Stomach smooth muscle (tissue), 2 donors: Measurements from ENCODE around the gene CCL26.
A peak's percentile ranks its signal among the peaks of the same experiment; 100 is the strongest.
"Not testable (repeated sequence)": the region's sequence is repeated elsewhere in the genome, so short reads cannot be mapped to it uniquely, and the experiment has no call there.

Experiments
- H3K27ac ChIP-seq: one replicate; pipeline ENCODE4 v1.7.0; 2013; ENCODE audit warnings: mild to moderate bottlenecking, low read length, inconsistent platforms
- H3K27me3 ChIP-seq, 2 donors: one replicate each; pipeline ENCODE4 v1.7.0; 2013; ENCODE audit warnings: low read length in 2 of 2; ENCODE audit not compliant: insufficient read depth in 2 of 2, control insufficient read depth in 1 of 2
- H3K36me3 ChIP-seq, 2 donors: one replicate each; pipeline ENCODE4 v1.7.0; 2013; ENCODE audit warnings: low read length in 2 of 2; ENCODE audit not compliant: control insufficient read depth in 2 of 2, insufficient read depth in 2 of 2
- H3K4me1 ChIP-seq: one replicate; pipeline ENCODE4 v1.7.0; 2013; ENCODE audit warnings: low read length; ENCODE audit not compliant: control insufficient read depth, insufficient read depth
- H3K4me3 ChIP-seq, 2 donors: one replicate each; pipeline ENCODE4 v1.7.0; 2013; ENCODE audit warnings: low read length in 2 of 2
- H3K9ac ChIP-seq, 2 donors: one replicate each; pipeline ENCODE4 v1.7.0; 2013; ENCODE audit warnings: low read length in 2 of 2, mild to moderate bottlenecking in 1 of 2
- H3K9me3 ChIP-seq, 2 donors: one replicate each; pipeline ENCODE4 v1.7.0; 2013; ENCODE audit warnings: low read length in 2 of 2; ENCODE audit not compliant: control insufficient read depth in 2 of 2
- donor health status: healthy.
- donor health status: Pancreatic carcinoma.

Gene CCL26

DNA sequence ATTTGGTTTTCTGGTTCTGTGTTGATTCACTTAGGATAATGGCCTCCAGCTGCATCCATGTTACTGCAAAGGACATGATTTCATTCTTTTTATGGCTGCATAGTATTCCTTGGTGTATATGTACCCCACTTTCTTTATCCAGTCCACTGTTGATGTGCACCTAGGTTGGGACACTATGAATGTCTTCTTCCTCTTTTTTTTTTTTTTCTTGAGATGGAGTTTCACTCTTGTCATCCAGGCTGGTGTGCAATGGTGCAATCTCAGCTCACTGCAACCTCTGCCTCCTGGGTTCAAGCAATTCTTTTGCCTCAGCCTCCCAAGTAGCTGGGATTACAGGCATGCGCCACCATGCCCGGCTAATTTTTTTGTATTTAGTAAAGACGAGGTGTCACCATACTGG is 10.2 kb downstream of the CCL26 start:
- H3K27me3 ChIP-seq, H3K4me1 ChIP-seq, H3K9ac ChIP-seq, H3K4me3 ChIP-seq, H3K27ac ChIP-seq, H3K9me3 ChIP-seq, H3K36me3 ChIP-seq: not testable (repeated sequence)

DNA sequence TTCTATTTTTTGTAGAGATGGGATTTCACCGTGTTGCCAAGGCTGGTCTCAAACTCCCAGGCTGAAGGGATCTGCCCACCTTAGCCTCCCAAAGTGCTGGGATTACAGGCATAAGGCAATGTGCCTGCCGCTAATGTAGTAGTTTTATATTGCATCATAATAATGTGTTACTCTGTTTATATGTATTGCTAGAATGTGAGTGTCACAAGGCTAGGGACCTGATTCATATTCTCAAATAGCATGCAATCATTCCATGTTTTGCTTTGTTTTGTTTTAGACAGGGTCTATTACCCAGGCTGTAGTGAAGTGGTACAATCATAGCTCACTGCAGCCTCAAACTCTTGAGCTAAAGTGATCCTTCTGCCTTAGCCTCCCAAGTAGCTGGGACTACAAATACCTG is 13.5 kb downstream of the CCL26 start:
- Histone ChIP-seq H3K27ac (no peak overlapping the region), H3K9me3 (no peaks in the 10 kb centered on the region), H3K9ac (no peak overlapping the region), H3K27me3 (no peaks in the 10 kb centered on the region), H3K4me1 (no peaks in the 10 kb centered on the region), H3K4me3 (no peak overlapping the region), H3K36me3 (no peaks in the 10 kb centered on the region)

DNA sequence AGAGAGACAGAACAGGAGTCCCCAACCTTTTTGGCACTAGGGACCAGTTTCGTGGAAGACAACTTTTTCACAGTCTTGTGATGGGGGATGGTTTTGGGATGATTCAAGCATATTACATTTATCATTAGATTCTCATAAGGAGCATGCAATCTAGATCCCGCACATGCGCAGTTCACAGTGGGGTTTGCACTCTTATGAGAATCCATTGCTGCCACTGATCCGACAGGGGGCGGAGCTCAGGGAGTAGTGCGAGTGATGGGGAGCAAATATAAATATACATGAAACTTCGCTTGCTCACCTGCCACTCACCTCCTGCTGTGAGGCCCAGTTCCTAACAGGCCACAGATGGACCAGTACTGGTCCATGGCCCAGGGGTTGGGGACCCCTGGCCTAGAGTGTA is 14.2 kb downstream of the CCL26 start:
- Histone ChIP-seq H3K27me3 (no peaks in the 10 kb centered on the region), H3K27ac (no peak overlapping the region), H3K9me3 (no peaks in the 10 kb centered on the region), H3K36me3 (no peaks in the 10 kb centered on the region), H3K9ac (no peak overlapping the region), H3K4me1 (no peaks in the 10 kb centered on the region), H3K4me3 (no peak overlapping the region)

DNA sequence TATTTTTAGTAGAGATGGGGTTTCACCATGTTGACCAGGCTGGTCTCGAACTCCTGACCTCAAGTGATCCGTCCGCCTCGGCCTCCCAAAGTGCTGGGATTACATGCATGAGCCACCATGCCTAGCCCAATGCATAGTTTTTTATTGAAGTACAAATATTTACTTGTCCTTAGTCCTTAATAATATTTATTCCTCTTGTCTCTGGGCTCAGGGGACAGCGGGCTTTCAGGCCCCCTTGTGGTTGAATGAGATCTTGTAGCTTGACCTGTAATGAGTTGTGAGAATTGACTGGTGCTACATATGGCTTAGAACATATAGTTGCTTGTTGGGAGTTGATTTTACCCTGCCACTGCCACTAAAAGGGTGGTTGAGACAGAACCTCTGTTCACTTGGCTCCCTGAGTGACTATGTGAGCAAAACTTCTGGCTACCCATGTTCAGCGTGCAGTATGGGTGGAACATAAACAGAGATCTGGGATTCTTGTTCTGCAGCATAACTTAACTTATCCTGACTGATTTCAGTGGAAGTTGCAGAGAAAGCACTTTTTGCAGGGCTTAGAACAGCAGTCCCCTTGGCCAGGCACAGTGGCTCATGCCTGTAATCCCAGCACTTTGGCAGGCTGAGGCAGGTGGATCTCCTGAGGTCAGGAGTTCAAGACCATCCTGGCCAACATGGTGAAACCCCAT is 14.9 kb downstream of the CCL26 start:
- no peaks in the 10 kb centered on the region for H3K27me3 ChIP-seq
- H3K9me3 ChIP-seq: no peaks in the 10 kb centered on the region
- no peak overlapping the region for H3K9ac ChIP-seq
- no peak overlapping the region for H3K4me3 ChIP-seq
- no peak overlapping the region for H3K27ac ChIP-seq
- H3K36me3 ChIP-seq: no peaks in the 10 kb centered on the region
- H3K4me1 ChIP-seq: no peaks in the 10 kb centered on the region

DNA sequence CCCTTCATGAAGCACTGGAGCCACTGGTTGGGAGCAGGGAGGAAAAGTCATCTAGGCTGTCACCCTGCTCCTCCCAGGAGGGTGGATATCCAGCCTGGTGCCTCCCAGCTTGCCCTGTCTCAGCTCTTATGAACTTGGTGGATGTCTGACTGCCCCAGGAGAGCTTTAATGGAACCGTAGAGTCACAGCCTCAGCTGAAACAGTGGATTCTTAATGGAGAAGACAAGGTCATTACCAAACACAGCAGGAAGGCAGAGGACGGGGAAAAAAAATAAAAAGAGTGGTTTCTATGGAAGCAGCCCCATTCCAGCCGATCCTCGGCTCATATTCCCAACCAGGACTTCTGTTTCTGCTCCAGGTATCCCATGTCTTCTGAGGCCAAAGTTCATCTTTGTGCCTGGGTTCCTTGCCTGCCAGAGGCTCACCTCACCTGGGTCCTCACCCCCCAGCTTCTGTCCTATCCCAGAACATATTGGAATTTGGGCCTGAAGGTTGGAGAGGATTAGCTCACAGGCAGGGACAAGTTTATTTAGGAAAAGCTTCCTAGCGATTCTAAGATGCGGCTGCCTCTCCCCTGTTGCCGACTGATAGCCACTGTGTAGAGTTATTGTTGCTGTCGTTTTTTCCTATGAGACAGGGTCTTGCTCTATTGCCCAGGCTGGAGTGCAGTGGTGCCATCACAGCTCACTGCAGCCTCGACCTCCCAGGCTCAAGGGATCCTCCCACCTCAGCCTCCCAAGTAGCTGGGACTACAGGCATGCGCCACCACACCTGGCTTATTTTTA is 15.6 kb downstream of the CCL26 start:
- H3K4me3 ChIP-seq: no peak overlapping the region
- H3K27me3 ChIP-seq: no peaks in the 10 kb centered on the region
- H3K9me3 ChIP-seq: no peaks in the 10 kb centered on the region
- H3K9ac ChIP-seq: no peak overlapping the region
- H3K27ac ChIP-seq: no peak overlapping the region
- H3K4me1 ChIP-seq: no peaks in the 10 kb centered on the region
- H3K36me3 ChIP-seq: no peaks in the 10 kb centered on the region

DNA sequence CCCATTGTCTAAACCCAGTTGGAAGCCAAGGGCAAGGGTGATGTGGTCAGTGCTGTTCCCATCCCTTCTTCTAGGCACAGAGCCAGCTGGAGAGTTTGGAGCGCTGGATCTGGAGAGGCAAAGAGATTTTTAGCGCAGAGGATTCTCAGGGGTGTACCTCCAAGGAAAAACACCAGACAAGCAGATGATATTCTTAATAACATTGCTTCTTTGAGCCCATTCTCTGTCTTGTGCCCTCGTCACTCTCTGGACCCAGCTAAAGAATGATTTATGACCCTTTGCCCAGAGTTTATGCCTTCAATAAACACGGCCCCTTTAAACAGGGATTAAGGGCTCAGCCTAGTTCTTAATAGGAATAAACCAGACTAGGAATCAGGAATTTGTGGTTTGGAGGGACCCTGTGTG is 28.6 kb downstream of the CCL26 start:
- Histone ChIP-seq H3K36me3 (no peaks in the 10 kb centered on the region), H3K4me3 (no peak overlapping the region), H3K27me3 (no peaks in the 10 kb centered on the region), H3K27ac (no peak overlapping the region), H3K9me3 (no peaks in the 10 kb centered on the region), H3K9ac (no peak overlapping the region), H3K4me1 (peaks cover 5% of the 10 kb centered on the region)

DNA sequence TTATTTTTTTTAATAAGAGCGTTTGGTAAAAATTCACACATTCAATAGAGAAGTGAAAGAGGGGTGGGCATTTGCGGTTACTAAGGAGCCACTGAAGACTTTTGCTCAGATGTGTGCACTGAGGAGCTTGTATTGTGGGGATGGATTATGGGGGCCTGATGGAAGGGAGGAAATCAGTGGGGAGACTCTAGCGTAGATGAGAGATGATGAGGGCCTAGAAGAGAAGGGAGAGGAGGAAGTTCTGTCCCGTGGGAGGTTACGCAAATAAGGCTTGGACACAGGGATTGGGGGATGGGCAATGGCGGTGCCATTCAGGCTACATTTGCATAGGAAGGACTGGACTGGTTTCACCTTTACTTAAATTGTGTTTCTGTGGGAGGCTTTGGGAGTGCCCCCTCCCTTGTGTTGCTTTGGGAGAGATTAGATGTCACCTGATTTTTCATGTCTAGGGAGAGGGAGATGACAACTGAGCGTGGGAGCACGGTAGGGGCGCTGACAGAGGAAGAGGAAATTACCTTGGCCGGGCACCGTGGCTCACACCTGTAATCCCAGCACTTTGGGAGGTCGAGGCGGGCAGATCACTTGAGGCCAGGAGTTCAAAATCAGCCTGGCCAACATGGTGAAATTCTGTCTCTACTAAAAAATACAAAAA is 31.0 kb downstream of the CCL26 start:
- no peak overlapping the region for H3K4me3 ChIP-seq
- H3K9me3 ChIP-seq: no peaks in the 10 kb centered on the region
- no peak overlapping the region for H3K27ac ChIP-seq
- no peaks in the 10 kb centered on the region for H3K27me3 ChIP-seq
- no peak overlapping the region for H3K9ac ChIP-seq
- H3K4me1 ChIP-seq: peaks cover 14% of the 10 kb centered on the region
- H3K36me3 ChIP-seq: no peaks in the 10 kb centered on the region

DNA sequence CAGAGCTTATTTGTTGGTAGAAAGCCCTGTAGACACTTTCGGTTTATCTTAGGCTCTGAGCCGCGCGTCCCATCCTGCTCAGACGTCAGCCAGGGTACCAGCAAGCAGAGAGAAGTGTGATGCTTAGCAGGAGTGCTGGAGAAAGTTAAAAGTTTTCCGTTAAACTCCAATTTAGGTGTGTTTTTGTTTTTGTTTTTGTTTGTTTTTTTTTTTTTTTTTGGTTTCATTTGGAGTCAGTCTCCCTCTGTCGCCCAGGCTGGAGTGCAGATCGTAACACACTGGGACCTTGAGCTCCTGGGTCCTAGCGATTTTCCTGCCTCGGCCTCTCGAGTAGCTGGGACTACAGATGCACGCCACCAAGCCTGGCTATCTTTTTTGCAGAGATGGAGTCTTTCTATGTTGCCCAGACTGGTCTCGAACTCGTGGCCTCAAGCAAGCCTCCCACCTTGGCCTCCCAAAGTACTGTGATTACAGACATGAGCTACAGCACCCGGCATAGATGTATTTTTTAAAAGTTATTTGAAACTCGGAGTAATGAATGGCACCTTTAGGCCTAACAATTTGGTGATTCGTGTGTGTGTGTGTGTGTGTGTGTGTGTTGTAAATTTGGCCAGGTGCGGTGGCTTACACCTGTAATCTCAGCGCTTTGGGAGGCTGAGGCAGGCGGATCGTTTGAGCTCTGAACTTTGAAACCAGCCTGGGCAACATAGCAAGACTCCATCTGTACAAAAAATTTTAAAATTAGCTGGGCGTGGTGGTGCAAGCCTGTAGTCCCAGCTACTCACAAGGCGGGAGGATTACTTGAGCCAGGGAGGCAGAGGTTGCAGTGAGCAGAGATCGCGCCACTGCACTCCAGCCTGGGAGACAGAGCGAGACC is 32.0 kb downstream of the CCL26 start:
- Histone ChIP-seq H3K36me3 (no peaks in the 10 kb centered on the region), H3K27ac (peak overlapping the region; percentile 46), H3K4me3 (peak overlapping the region; percentile 81 to 84), H3K27me3 (no peaks in the 10 kb centered on the region), H3K4me1 (peaks cover 14% of the 10 kb centered on the region), H3K9ac (peak overlapping the region; percentile 68 to 74), H3K9me3 (no peaks in the 10 kb centered on the region)

DNA sequence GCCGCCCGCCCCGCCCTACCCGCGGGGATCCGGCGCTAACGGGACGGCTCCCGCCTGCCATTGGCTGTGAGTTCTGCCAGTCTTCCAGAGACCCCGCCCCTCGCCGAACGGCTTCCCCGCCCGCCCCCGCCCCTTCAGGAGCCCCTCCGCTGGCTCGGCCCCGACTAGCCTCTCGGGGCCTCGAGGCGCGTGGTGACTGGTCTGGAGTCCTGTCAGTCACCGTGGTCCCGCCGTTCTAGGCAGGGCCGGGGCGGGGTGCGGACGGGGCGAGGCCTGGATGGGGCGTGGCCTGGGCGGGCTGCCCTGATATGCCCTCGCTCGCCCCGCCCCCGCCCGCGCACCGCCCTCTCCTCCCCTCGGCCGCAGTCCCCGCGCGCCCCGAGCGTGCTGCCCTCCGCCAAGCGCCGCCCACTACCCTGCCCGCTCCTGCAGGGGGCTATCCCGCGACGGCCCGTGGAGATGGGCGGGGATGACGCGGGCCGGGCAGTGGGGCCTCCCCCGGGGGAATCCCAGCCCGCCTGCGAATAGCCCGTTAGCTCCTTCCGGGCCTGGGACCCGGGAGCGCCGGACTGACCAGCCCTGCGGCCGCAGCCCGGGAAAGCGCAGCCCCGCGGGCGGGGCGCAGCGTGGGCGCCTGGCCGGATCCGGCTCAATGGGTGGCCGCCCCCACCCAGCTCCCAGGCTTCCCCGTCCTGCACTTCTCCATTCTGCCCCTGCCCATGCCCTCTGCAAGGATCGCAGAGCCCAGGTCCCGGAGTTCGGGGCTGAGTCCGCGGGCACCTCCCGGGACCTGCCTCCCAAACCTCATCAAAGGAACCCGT is 32.8 kb downstream of the CCL26 start:
- Histone ChIP-seq H3K4me1 (peaks cover 19% of the 10 kb centered on the region), H3K27me3 (no peaks in the 10 kb centered on the region), H3K27ac (peak overlapping the region; percentile 46), H3K9me3 (no peaks in the 10 kb centered on the region), H3K36me3 (no peaks in the 10 kb centered on the region), H3K4me3 (peak overlapping the region; percentile 92 to 94), H3K9ac (peak overlapping the region; percentile 85)

DNA sequence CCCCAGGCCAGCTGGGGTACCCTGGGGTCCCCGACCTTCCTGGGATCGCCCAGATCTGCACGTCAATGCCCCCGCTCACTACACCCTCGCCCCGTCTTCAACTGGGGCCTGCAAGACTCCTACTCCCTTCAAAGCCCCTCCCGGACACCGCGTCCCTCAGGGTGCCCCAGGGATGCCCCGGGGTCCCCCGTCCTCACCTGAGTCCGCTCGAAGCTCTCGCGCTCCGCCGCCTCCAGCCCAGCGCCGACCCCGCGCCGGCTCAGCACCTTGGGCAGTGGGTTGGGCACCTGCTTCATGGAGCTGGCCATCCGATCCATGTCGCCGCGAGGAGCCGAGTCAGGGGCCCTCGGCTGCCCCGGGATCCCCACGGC is 33.4 kb downstream of the CCL26 start, which contains the start of gene HIP1:
TSS of gene HIP1 (minus strand) at position 338 of the 371 bp plus-strand sequence. CDS start at position 317, 21 bp downstream.
- Histone ChIP-seq H3K9ac (peak within 1 kb of the TSS; percentile 85), H3K36me3 (no peaks in the 10 kb centered on the region), H3K27me3 (no peaks in the 10 kb centered on the region), H3K27ac (peak within 1 kb of the TSS; percentile 46), H3K4me3 (peak within 1 kb of the TSS; percentile 92 to 94), H3K9me3 (no peaks in the 10 kb centered on the region), H3K4me1 (peaks cover 19% of the 10 kb centered on the region)
